CD4-positive, alpha-beta T cell (primary cell): ENCODE results near the gene ARHGAP26. TPM values are rescaled to one million over a fixed set of nuclear protein-coding genes. Genes with fewer than 3 reads are reported as not detected.
A peak's percentile ranks its signal among the peaks of the same experiment; 100 is the strongest.

ENCODE experiments used
- ATAC-seq: fragments of 200-7000 bp; cut with Tn5 transposase; one replicate; pipeline ENCODE4 v1.10.0; 2022; ENCODE audit warnings: mild to moderate bottlenecking; ENCODE audit not compliant: poor library complexity
- CTCF ChIA-PET: fragments of 350-600 bp; sonication (Branson Sonifier 250); formaldehyde crosslinking; loops from one replicate; lab custom pipeline; 2021; ENCODE audit warnings: antibody characterized with exemption, inconsistent platforms; lab: Charles Lee
- POLR2A ChIA-PET: fragments of 350-600 bp; sonication (Branson Sonifier 250); formaldehyde crosslinking; loops from one replicate; lab custom pipeline; 2021; ENCODE audit warnings: antibody characterized with exemption, inconsistent platforms; lab: Charles Lee
- DNase-seq, 14 experiments: peaks; one replicate each; pipeline ENCODE4 v3.0.0-alpha.2; 2013 to 2020; ENCODE audit warnings: mixed read lengths in 2 of 14
- H3K27ac ChIP-seq, 2 donors: one replicate each; pipeline versions ENCODE4 v1.5.1 to v1.7.0; 2013; ENCODE audit warnings: low read length in 2 of 2, low read depth in 1 of 2, mild to moderate bottlenecking in 1 of 2
- H3K27me3 ChIP-seq, 2 experiments: 1 replicate in 1 of 2; 2 replicates in 1 of 2; pipeline versions ENCODE4 v1.6.1 to v1.7.0; 2013; ENCODE audit warnings: low read length in 2 of 2, control low read depth in 1 of 2, mild to moderate bottlenecking in 1 of 2, moderate library complexity in 1 of 2; ENCODE audit not compliant: insufficient read depth in 2 of 2, control insufficient read depth in 1 of 2
- H3K36me3 ChIP-seq: one replicate; pipeline ENCODE4 v1.6.1; 2013; ENCODE audit warnings: low read length, control low read depth; ENCODE audit not compliant: insufficient read depth
- H3K4me1 ChIP-seq: one replicate; pipeline ENCODE4 v1.6.1; 2013; ENCODE audit warnings: low read length, control low read depth; ENCODE audit not compliant: insufficient read depth
- H3K4me3 ChIP-seq: one replicate; pipeline ENCODE4 v1.5.1; 2013; ENCODE audit warnings: mild to moderate bottlenecking, low read length, moderate library complexity
- H3K9me3 ChIP-seq, 2 experiments: 1 replicate in 1 of 2; 2 replicates in 1 of 2; pipeline versions ENCODE4 v1.6.1 to v1.7.0; 2013; ENCODE audit warnings: low read length in 2 of 2, mild to moderate bottlenecking in 2 of 2, control low read depth in 1 of 2, moderate library complexity in 1 of 2; ENCODE audit not compliant: control insufficient read depth in 1 of 2, insufficient read depth in 1 of 2
- H3K27ac Mint-ChIP-seq: one replicate; pipeline ENCODE4 v1.8.0; 2020; ENCODE audit warnings: mixed read lengths
- H3K27me3 Mint-ChIP-seq: one replicate; pipeline ENCODE4 v1.8.0; 2021; ENCODE audit warnings: mixed read lengths
- H3K36me3 Mint-ChIP-seq: one replicate; pipeline ENCODE4 v1.8.0; 2021; ENCODE audit warnings: low read depth, mixed read lengths
- H3K4me1 Mint-ChIP-seq: one replicate; pipeline ENCODE4 v1.8.0; 2021; ENCODE audit warnings: low read depth, mixed read lengths
- H3K4me3 Mint-ChIP-seq: one replicate; pipeline ENCODE4 v1.8.0; 2020; ENCODE audit warnings: mild to moderate bottlenecking, mixed read lengths
- H3K9me3 Mint-ChIP-seq: one replicate; pipeline ENCODE4 v1.8.0; 2020; ENCODE audit warnings: mixed read lengths
- CTCF ChIP-seq: fragments of 200-600 bp; IDR thresholded peaks from one replicate; pipeline ENCODE4 v1.8.0; 2022; ENCODE audit warnings: antibody characterized with exemption, mild to moderate bottlenecking
- intact Hi-C, 2 experiments: fragments of 100-400 bp; cut with DNase I in 1 of 2; cut with micrococcal nuclease in 1 of 2; formaldehyde crosslinking; loops; one replicate each; pipeline versions ENCODE4 v1.15.1 to v1.9.0; 2023 to 2025; cut with DNase I, micrococcal nuclease
- total RNA-seq, 174 experiments: library from RNA in 2 of 174; stranded (reverse) in 2 of 174; gene quantifications; one replicate each; pipeline ENCODE4 v1.2.3 and lab custom pipeline; 2021 to 2026

The ARHGAP26 gene
- total RNA-seq, 2 experiments from 2014 or later: 24.9 to 27.3 TPM

DNA sequence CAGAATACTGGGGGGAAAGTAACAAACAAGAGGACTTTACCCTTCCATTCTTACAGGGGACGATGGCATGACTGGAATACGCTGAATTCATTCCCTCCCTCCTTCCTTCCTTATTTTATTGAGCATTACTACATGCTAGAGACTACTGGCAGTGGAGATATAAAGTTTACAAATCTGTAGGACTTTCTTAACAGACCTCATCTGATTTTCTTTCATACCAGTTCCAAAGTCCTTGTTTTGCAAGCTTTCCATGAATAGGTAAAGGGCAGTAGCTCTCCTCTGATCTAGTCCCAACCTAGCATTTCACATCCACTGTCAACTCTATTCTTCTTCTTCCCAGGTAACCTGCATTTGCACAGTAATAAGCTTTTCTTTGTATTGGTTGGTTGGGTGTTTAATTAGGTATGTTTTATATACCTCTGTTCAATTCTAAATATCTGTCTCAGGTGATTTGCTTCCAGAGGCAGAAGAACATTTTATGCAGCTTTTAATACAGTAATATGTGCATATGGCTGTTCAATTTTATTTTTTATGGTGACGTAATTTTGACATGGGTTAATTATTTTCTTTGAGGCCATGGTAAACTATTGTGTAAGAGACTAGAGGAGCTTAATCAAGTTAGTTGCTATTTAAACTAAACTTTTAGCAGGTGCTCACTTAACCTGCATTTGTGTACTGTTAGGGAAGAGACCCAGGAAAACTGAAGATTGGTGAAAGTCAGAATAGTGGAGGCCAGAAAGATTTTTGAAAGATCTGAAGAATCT, 150.9 kb downstream of the ARHGAP26 start:
- peaks cover 14% of the 10 kb centered on the region for H3K36me3 Mint-ChIP-seq
- no peaks in the 10 kb centered on the region for H3K27me3 Mint-ChIP-seq
- intact Hi-C loops: loop anchor here (5.0 to 10.0 kb wide), 4 partner anchors 84 to 1271 kb away; no protein-coding TSS in a partner anchor
- H3K9me3 ChIP-seq: no peaks in the 10 kb centered on the region
- H3K27ac ChIP-seq: no peak overlapping the region
- DNase-seq (no peak), ATAC-seq (no peak)
- peak overlapping the region; percentile 1 for H3K27ac Mint-ChIP-seq
- H3K4me1 Mint-ChIP-seq: peaks cover 22% of the 10 kb centered on the region
- ChIA-PET CTCF (interaction anchor here (0.8 to 2.5 kb wide), 3 partner anchors 32 to 301 kb away, joined by 3 to 16 read pairs (median 5); no protein-coding TSS in a partner anchor), POLR2A (interaction anchor here (0.6 to 1.8 kb wide), 4 partner anchors 13 to 902 kb away, joined by 3 to 7 read pairs (median 3); no protein-coding TSS in a partner anchor)
- no peak for TF ChIP-seq CTCF
- H3K9me3 Mint-ChIP-seq: no peaks in the 10 kb centered on the region
- no peaks in the 10 kb centered on the region for H3K4me1 ChIP-seq
- H3K4me3 Mint-ChIP-seq: no peak overlapping the region
- H3K36me3 ChIP-seq: peaks cover 5% of the 10 kb centered on the region
- no peak overlapping the region for H3K4me3 ChIP-seq
- H3K27me3 ChIP-seq: no peaks in the 10 kb centered on the region

- ATAC-seq (no peak), DNase-seq (peak in 3 of 14 experiments; percentile 49 to 61 (median 50))
- no peak overlapping the region for H3K4me3 Mint-ChIP-seq
- no peaks in the 10 kb centered on the region for H3K9me3 Mint-ChIP-seq
- intact Hi-C loops: loop anchor here (2.0 to 10.0 kb wide), 6 partner anchors 82 to 1270 kb away; partner anchors contain the start of gene NR3C1 (in 1 of the 2)
- Histone ChIP-seq H3K27me3 (no peaks in the 10 kb centered on the region), H3K27ac (no peak overlapping the region), H3K4me1 (no peaks in the 10 kb centered on the region), H3K9me3 (no peaks in the 10 kb centered on the region), H3K36me3 (peaks cover 4% of the 10 kb centered on the region), H3K4me3 (no peak overlapping the region)
- TF ChIP-seq CTCF: peak; percentile 50
- H3K27ac Mint-ChIP-seq: no peak overlapping the region
- ChIA-PET POLR2A (interaction anchor here (0.6 to 1.1 kb wide), 2 partner anchors 26 to 482 kb away, joined by 3 to 5 read pairs; partner anchors contain the start of gene NR3C1), CTCF (interaction anchor here (0.7 to 2.5 kb wide), 4 partner anchors 34 to 299 kb away, joined by 3 to 16 read pairs (median 4); no protein-coding TSS in a partner anchor)
- H3K27me3 Mint-ChIP-seq: no peaks in the 10 kb centered on the region
- peaks cover 22% of the 10 kb centered on the region for H3K4me1 Mint-ChIP-seq
- peaks cover 11% of the 10 kb centered on the region for H3K36me3 Mint-ChIP-seq
Measured at GRCh38 chr5:142922223-142922952, 152.2 kb downstream of the ARHGAP26 start.

DNA sequence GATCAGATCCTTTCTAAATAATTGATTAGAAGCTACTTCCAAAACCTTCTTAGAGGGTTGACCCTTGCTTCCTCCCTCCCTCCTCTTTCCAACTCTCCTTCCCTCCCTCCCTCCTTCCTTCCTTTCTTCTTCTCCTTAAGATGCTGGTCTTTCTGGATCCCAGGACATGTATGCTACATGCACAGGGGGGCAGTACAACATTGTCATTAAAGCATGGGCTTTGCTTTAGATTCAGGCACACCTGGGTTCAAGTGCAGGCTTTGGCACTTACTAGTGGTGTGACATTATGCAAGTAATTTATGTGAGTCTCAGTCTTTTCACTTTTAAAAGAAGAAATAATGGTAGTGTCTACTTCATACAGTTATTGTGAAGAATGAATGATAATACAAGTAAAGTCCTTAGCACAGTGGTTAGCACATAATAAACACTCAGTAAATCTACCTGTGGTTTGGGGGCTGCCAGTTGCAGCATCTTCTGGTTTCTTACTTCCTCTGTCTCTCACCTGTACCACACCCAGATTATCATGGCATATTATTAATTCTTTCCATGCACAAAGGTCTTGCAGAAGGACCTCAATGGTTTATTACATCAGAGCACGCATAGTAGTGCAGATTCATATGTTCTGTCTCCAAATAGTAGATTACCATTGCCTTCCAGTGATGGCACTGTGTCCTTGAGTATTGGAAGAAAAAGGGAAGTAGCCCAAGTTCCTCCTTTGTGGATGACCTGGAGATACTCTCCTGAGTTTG, 154.1 kb downstream of the ARHGAP26 start:
- Histone ChIP-seq H3K36me3 (peaks cover under 1% of the 10 kb centered on the region), H3K4me3 (no peak overlapping the region), H3K9me3 (no peaks in the 10 kb centered on the region), H3K4me1 (no peaks in the 10 kb centered on the region), H3K27me3 (no peaks in the 10 kb centered on the region), H3K27ac (no peak overlapping the region)
- no peak for ATAC-seq
- ChIA-PET POLR2A (no interaction called here), CTCF (interaction anchor here (0.6 to 1.0 kb wide), 3 partner anchors 35 to 901 kb away, joined by 3 read pairs; no protein-coding TSS in a partner anchor)
- no peak overlapping the region for H3K4me3 Mint-ChIP-seq
- DNase-seq: peak in 4 of 14 experiments; percentile 22 to 31 (median 26)
- no peak for TF ChIP-seq CTCF
- peaks cover 22% of the 10 kb centered on the region for H3K4me1 Mint-ChIP-seq
- H3K9me3 Mint-ChIP-seq: no peaks in the 10 kb centered on the region
- H3K27ac Mint-ChIP-seq: no peak overlapping the region
- H3K27me3 Mint-ChIP-seq: no peaks in the 10 kb centered on the region
- peaks cover 7% of the 10 kb centered on the region for H3K36me3 Mint-ChIP-seq
- intact Hi-C loops: loop anchor here (2.0 to 10.0 kb wide), 5 partner anchors 80 to 1268 kb away; no protein-coding TSS in a partner anchor
